MM.1S (cell line): Measurements from ENCODE around the gene PPP4R4.

Experiments used
- DNase-seq: peaks from one replicate; pipeline ENCODE4 v3.0.0-alpha.2; 2015
- H2AFZ ChIP-seq: fragments of 300-600 bp; sonication (generic); 2 replicates; pipeline ENCODE4 v1.6.0; 2016; ENCODE audit warnings: antibody characterized with exemption, low read length
- H3F3A ChIP-seq: fragments of 300-600 bp; sonication (generic); 2 replicates; pipeline ENCODE4 v1.6.1; 2016; ENCODE audit warnings: mild to moderate bottlenecking, antibody characterized with exemption, low read length, moderate library complexity, mixed read lengths; ENCODE audit not compliant: insufficient read depth
- H3K27ac ChIP-seq: fragments of 300-600 bp; sonication (generic); 2 replicates; pipeline ENCODE4 v1.5.1; 2016; ENCODE audit warnings: mild to moderate bottlenecking, low read length
- H3K27me3 ChIP-seq: fragments of 300-600 bp; sonication (generic); replicated peaks from 2 replicates; pipeline ENCODE4 v1.6.0; 2016; ENCODE audit warnings: low read length; ENCODE audit not compliant: insufficient read depth
- H3K36me3 ChIP-seq: fragments of 300-600 bp; sonication (generic); replicated peaks from 2 replicates; pipeline ENCODE4 v1.6.1; 2016; ENCODE audit warnings: mild to moderate bottlenecking, low read length, mixed read lengths; ENCODE audit not compliant: insufficient read depth
- H3K4me1 ChIP-seq: fragments of 300-600 bp; sonication (generic); 2 replicates; pipeline ENCODE4 v1.6.1; 2016; ENCODE audit warnings: low read length, mixed read lengths
- H3K4me2 ChIP-seq: fragments of 300-600 bp; sonication (generic); 2 replicates; pipeline ENCODE4 v1.6.0; 2016; ENCODE audit warnings: low read depth, low read length
- H3K4me3 ChIP-seq: fragments of 300-600 bp; sonication (generic); 2 replicates; pipeline ENCODE4 v1.5.1; 2016; ENCODE audit warnings: low read length, mixed read lengths
- H3K79me2 ChIP-seq: fragments of 300-600 bp; sonication (generic); 2 replicates; pipeline ENCODE4 v1.6.1; 2016; ENCODE audit warnings: mixed run types, low read length, mixed read lengths
- H3K9ac ChIP-seq: fragments of 300-600 bp; sonication (generic); 2 replicates; pipeline ENCODE4 v1.6.1; 2016; ENCODE audit warnings: low read length, mixed read lengths
- H3K9me2 ChIP-seq: fragments of 300-600 bp; sonication (generic); replicated peaks from 2 replicates; pipeline ENCODE4 v1.6.1; 2016; ENCODE audit warnings: mild to moderate bottlenecking, low read length, mixed read lengths; ENCODE audit not compliant: insufficient read depth
- H3K9me3 ChIP-seq: fragments of 300-600 bp; sonication (generic); replicated peaks from 2 replicates; pipeline ENCODE4 v1.6.1; 2016; ENCODE audit warnings: mild to moderate bottlenecking, low read length, mixed read lengths; ENCODE audit not compliant: insufficient read depth
- H4K20me1 ChIP-seq: fragments of 300-600 bp; sonication (generic); 2 replicates; pipeline ENCODE4 v1.6.1; 2016; ENCODE audit warnings: mild to moderate bottlenecking, low read length, moderate library complexity, mixed read lengths; ENCODE audit not compliant: insufficient read depth
- EZH2 ChIP-seq: fragments of 300-600 bp; sonication (generic); optimal IDR thresholded peaks from 2 replicates; pipeline ENCODE3; 2017; ENCODE audit warnings: low read depth, mild to moderate bottlenecking, antibody characterized with exemption, low read length, mixed read lengths
- EZH2phosphoT487 ChIP-seq: fragments of 300-600 bp; sonication (generic); IDR thresholded peaks from 2 replicates; pipeline ENCODE4 v1.6.1; 2018; ENCODE audit warnings: antibody characterized with exemption, low read length
- TF ChIP-seq, protein P1 (sequence below): fragments of 300-600 bp; sonication (generic); IDR thresholded peaks from 2 replicates; pipeline ENCODE4 v1.5.1; 2016; ENCODE audit warnings: antibody characterized with exemption, low read length, mixed read lengths

Gene PPP4R4

DNA sequence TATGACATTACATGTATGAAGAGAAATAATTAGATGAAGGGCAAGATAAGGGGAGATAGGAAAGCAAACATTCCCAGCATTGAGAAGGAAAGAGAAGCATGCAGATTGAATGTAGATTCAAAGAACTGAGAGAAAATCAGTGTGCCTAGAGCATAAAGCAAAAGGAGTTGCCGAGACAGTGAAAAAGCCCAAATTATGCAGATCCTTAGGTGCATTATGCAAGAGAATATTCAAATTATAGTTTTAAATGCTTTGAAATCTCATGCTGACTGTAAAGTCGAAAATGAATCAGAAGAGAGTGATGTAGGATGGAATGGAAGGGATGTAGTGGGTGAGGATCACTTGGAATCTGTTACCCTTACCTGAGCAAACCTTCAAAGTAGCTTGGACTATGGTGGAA lies 49.9 kb downstream of the PPP4R4 start:
- Histone ChIP-seq H3K27me3 (no peaks in the 10 kb centered on the region), H3K27ac (no peak overlapping the region), H4K20me1 (no peaks in the 10 kb centered on the region), H3K9ac (no peak overlapping the region), H3K9me2 (no peaks in the 10 kb centered on the region), H3K36me3 (no peaks in the 10 kb centered on the region), H3K4me1 (no peaks in the 10 kb centered on the region), H3K79me2 (no peaks in the 10 kb centered on the region), H2AFZ (no peak overlapping the region), H3K9me3 (no peaks in the 10 kb centered on the region), H3F3A (no peaks in the 10 kb centered on the region), H3K4me2 (no peak overlapping the region), H3K4me3 (no peak overlapping the region)
- no peak for DNase-seq
- TF ChIP-seq EZH2phosphoT487 (no peak), EZH2 (no peak)
- TF ChIP-seq, protein P1, sequence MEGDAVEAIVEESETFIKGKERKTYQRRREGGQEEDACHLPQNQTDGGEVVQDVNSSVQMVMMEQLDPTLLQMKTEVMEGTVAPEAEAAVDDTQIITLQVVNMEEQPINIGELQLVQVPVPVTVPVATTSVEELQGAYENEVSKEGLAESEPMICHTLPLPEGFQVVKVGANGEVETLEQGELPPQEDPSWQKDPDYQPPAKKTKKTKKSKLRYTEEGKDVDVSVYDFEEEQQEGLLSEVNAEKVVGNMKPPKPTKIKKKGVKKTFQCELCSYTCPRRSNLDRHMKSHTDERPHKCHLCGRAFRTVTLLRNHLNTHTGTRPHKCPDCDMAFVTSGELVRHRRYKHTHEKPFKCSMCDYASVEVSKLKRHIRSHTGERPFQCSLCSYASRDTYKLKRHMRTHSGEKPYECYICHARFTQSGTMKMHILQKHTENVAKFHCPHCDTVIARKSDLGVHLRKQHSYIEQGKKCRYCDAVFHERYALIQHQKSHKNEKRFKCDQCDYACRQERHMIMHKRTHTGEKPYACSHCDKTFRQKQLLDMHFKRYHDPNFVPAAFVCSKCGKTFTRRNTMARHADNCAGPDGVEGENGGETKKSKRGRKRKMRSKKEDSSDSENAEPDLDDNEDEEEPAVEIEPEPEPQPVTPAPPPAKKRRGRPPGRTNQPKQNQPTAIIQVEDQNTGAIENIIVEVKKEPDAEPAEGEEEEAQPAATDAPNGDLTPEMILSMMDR = no peak

DNA sequence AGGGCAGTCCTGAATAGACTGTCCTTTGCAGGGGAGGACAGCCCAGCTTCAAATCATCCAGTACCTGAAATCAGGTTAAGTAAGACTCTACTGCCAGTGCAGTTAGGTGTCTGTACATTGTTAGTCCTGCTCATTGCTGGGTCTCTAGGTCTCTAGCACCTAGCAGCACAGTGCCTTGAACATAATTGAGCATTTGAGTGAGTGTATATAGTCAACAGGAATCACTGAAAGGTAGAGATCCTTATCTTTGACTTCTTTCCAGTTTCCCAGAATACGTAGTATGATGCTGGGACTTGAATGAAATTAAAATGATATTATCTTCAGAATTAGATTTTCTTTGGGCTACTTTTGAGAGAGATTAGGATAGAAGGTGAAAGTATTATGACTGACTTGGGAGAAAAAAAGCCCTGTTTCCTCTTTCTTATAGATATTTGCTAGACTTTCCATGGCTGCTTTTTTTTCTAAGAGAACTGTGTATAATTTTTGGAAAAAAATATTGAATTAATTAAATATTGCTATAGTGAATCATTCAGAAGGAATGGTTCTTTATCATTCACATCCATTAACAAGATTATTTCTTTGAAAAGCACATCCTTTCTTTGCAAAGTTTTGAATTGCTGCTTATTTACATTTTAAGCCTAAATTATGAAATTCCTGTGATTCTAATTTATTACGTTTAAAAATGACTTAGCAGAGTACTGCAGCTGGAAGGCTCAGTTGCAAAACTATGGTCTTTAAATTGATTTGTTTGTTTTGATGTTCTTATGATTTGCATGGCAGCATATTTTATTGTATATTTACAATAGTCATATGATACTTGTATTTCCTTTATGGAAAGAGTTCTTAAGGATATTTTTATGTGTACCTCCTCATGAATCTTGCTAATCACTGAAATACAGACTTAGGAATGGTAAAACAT lies 51.6 kb downstream of the PPP4R4 start:
- H4K20me1 ChIP-seq = no peaks in the 10 kb centered on the region
- DNase-seq = no peak

DNA sequence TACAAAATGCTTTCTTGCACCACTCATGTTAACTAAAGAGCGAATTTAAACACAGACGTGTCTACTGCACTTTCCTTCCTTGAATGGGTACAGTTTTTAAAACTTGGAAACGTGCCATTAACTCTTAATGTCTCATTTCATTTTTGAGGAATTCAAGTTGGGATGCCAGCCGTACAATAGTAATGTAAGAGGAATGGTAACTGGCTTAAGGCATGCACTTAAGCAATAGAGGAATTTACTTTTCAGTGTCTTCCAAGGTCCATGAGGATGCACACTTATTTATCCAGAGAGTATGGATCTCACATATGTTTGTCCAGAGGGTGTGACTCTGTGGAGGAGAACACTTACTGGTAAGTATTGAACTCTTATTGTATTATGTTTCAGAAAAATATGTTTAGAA lies 52.9 kb downstream of the PPP4R4 start:
- H3K9ac ChIP-seq = no peak overlapping the region
- H3K27ac ChIP-seq = no peak overlapping the region
- H4K20me1 ChIP-seq = no peaks in the 10 kb centered on the region
- no peak overlapping the region for H2AFZ ChIP-seq
- H3K4me1 ChIP-seq = no peaks in the 10 kb centered on the region
- H3K9me2 ChIP-seq = no peaks in the 10 kb centered on the region
- no peaks in the 10 kb centered on the region for H3K27me3 ChIP-seq
- no peak overlapping the region for H3K4me2 ChIP-seq
- TF ChIP-seq, protein P1 = no peak
- TF ChIP-seq EZH2 = no peak
- no peak for TF ChIP-seq EZH2phosphoT487
- no peaks in the 10 kb centered on the region for H3F3A ChIP-seq
- H3K36me3 ChIP-seq = no peaks in the 10 kb centered on the region
- no peak for DNase-seq
- no peak overlapping the region for H3K4me3 ChIP-seq
- no peaks in the 10 kb centered on the region for H3K9me3 ChIP-seq
- no peaks in the 10 kb centered on the region for H3K79me2 ChIP-seq

More for the DNA sequence above, 51.6 kb downstream of the PPP4R4 start:
- no peak overlapping the region for H3K9ac ChIP-seq
- H3K4me2 ChIP-seq = no peak overlapping the region
- H3K27me3 ChIP-seq = no peaks in the 10 kb centered on the region
- no peak overlapping the region for H2AFZ ChIP-seq
- H3K27ac ChIP-seq = no peak overlapping the region
- no peaks in the 10 kb centered on the region for H3F3A ChIP-seq
- H3K36me3 ChIP-seq = no peaks in the 10 kb centered on the region
- no peaks in the 10 kb centered on the region for H3K9me3 ChIP-seq
- TF ChIP-seq EZH2phosphoT487 (no peak), EZH2 (no peak)
- TF ChIP-seq, protein P1 = no peak
- no peaks in the 10 kb centered on the region for H3K9me2 ChIP-seq
- no peak overlapping the region for H3K4me3 ChIP-seq
- H3K79me2 ChIP-seq = no peaks in the 10 kb centered on the region
- H3K4me1 ChIP-seq = no peaks in the 10 kb centered on the region
